Measurements from ENCODE around the gene PAFAH1B1.
"Not testable (repeated sequence)": the region's sequence is repeated elsewhere in the genome, so short reads cannot be mapped to it uniquely, and the experiment has no call there.

PAFAH1B1 gene

DNA sequence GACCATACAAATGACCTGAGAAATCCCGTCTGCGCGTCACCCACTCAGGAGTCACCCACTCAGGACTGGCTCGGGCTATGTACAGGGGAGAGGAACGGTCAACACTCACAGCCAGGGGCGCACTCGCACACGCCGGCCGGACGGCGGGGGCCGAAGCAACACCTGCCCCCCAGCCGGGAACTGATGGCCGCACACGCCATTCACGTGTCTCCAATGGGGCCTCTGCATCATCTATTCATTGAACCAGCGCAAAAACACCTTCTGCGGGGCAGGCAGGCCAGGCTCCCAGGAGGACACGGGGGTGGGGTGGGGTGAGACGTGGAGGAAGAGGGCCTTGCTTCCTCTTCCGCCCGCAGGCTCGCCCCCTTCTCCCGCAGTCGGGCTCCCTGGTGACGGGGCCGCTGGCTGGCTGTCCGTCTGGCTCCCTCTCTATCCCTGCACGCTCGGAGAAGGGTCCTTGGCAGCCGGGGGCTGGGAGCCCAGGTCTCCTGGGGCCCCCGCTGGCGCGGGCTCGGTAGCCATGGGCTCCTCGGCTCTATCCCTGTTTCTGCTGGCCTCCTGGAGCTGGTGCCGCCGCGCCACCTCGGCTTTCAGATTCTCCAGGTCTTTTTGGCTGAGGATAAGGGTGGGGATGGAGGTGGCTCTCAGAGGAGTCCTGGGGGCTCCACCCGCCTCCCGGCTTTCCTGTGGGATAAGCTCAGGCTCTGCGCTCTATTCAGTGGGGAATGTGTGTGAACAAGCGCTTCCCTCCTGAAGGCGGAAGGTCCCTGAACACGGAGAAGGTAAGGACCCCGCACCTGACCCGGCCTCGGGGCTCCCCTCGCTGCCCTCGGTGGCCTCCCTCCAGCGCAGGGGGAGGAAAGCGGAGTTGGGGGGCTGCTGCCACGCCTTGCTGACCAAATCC lies 97.0 kb downstream of the PAFAH1B1 start:
- no peak for ATAC-seq

DNA sequence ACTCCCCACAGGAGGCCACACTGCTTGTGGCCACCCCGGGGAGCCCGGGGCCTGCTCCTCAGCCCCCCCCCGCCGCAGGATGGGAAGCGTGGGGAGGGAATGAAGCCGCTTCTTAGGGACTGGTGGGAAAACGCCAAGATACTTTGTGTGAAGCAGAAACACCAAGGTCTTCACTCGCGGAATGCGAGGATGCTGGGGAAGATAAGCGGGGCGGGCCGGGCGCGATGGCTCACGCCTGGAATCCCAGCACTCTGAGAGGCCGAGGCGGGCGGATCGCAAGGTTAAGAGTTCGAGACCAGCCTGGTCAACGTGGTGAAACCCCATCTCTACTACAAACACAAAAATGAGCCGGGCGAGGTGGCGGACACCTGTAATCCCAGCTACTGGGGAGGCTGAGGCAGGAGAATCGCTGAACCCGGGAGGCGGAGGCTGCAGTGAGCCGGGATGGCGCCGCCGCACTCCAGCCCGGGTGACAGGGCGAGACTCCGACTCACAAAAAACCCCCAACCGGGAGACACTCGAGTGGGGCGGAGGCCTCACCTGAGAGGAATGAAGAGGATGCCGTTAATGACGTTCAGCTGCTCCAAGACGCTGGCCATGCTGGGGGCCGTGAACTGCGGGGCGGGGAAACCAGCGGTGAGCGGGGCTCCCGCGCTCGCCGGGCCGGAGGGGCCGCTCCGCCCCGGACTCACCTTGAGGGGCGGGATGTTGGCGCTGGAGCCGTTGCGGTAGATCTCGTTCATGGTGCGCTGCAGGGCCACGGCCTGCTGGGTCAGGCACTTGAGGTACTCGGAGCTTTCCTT lies 97.8 kb downstream of the PAFAH1B1 start:
- ATAC-seq = no peak

DNA sequence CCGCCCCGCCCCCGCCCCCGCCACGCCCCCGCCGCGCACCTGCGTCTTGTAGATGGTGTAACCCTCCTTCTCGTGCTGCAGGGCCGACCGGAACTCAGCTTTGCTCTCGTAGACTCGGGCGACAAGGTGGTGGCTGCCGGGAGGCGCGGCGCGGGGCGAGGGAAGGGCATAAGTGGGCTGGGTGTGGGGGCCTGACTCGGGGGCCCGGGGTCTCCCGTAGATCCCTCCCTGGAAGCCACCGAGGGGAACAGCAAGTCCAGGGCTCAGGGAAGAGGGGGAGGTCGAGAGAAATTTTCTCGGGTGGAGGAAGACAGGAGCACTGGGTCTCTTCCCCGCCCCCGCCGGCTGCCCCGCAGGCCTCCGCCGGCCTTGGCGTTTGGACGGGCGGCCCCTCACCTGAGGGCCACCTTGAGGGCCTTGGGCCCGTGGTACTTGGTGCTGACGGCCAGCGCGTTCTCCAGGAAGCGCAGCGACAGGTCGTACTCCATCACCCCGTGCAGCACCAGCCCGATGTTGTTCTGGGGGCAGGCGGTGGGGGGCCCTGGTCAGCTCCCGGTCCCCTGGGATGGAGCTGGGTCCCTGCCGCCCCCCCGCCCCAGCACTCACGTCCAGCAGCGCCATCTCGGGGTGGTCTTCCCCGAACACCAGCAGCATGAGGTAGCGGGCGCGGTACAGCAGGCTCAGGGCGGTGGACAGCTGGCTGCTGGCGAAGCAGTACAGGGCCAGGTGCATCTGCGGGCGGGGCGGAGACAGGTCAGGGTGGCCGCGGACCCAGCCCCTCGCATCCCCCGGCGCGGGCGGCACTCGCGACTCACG lies 98.7 kb downstream of the PAFAH1B1 start:
- no peak for ATAC-seq

DNA sequence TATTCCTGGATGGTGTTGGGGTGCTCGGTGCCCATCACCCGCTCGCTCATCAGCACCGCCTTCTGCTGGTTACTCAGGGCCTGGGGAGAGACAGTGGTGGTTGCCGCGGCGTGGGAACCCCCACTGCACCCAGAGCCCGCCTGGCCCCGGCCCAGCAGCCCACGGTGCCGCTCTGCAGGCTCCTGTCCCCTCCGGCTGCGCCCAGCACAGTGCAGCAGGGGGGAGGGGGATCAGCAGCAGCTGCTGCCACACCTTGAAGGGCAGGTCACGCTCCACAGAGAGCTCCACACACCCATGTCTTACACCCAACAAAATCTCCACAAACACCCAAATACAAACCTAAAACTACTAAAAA lies 99.3 kb downstream of the PAFAH1B1 start:
- ATAC-seq = no peak

DNA sequence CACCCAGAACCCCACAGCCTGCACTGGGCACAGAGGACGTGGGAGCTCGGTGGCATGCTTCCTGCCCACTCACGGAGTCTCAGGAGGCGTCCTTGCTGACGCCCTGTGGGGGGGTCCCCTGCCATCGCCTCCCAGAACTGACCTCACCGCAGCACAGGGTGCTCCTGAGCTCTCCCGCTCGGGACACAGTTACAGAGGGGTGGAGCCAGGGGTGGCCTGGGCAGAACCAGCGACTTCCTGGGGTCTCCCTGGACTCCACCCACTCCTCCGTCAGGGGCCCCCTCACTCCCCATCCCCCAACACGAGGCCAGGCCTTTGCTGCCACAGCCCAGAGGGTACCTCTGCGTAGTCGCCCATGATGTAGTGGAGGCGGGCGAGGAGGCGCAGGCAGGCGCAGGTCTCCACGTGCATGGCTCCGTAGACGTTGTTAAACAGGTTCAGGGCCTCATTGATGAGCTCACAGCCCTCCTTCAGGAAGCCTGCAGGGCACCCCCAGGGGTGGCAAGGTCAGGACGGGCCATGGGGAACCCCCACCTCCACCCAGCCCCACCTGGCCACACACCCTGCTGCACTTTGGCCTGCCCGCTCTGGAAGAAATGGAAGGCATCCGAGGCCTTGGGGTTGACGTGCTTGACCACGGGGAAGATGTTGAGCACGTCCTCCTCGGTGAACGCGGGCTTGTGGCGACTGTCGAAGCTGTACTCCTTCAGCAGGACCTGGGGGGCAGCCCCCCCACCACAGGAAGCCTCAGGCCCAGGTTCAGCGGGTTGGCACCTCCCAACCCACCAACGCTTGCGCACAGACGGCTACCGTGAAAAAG lies 100.3 kb downstream of the PAFAH1B1 start:
- no peak for ATAC-seq

DNA sequence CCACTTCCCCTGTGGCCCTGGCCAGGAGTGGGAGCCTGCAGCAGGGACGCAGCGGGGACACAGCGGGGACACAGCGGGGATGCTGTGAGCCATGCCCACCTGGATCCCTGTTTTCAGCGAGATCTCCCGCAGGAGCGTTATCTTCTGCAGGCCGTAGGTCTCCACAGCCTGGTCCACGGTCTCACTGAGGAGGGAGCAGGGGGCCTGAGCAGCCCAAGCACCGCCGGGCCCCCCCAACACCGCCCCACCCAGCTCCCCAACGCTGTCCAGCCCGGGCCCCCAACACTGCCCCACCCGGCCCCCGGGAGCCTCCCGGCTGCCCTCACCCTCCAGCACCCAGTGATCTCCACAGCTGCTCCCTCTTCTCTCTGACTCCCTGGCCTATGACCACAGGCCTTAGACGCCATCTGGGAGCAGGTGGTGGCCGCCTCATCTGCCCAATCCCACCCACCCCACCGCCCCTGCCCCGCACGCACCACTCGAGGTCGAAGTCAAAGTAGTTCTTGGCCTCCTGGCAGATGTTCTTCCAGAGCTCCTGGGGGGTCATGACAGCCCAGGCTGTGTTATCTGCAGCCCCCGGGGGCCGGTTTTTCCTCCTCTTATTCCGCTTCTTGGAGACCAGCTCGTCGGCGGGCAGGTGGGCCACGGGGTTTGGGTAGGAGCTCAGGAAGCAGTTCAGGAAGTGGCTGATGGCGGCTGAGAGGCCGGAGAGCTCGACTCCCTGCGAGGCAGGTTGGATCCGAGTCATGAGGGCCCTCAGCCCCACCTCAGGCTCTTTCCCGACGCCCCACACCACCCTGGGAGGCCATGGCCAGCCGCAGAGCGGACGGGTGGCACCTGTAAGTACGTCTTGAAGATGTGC lies 101.2 kb downstream of the PAFAH1B1 start:
- ATAC-seq = no peak

DNA sequence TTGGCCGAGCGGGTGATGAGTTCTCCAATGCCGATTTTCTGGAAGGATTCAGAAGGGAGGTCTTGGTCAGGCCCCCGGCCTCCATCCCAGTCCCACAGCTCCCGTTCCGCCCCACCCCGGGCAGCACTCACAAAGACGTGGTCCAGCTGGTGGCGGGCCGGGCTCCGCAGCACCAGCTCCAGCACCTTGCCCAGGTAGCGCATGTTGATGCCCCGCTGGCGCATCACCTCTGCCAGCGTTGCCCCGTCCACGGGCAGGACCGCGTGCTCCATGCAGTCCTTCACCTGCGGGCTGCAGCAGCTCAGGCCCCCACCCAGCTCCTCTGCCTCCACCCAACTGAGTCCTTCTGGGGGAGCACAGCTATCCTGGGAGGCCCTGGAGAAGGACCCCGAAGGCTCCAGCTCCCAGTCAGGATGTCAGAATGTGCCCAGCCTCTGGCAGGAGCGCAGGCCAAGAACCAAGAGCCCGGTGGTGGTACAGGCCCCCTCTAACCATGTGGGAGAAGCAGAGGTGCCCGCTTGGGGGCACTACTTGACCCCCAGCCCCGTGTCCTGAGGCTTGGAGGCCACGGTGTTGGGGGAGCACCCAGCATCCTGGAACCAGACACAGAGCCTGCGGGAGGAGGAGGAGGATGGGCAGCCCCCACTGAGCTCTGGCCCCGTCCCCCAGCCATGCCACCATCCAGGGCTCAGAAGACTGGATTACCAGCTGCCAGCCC lies 101.9 kb downstream of the PAFAH1B1 start:
- no peak for ATAC-seq

DNA sequence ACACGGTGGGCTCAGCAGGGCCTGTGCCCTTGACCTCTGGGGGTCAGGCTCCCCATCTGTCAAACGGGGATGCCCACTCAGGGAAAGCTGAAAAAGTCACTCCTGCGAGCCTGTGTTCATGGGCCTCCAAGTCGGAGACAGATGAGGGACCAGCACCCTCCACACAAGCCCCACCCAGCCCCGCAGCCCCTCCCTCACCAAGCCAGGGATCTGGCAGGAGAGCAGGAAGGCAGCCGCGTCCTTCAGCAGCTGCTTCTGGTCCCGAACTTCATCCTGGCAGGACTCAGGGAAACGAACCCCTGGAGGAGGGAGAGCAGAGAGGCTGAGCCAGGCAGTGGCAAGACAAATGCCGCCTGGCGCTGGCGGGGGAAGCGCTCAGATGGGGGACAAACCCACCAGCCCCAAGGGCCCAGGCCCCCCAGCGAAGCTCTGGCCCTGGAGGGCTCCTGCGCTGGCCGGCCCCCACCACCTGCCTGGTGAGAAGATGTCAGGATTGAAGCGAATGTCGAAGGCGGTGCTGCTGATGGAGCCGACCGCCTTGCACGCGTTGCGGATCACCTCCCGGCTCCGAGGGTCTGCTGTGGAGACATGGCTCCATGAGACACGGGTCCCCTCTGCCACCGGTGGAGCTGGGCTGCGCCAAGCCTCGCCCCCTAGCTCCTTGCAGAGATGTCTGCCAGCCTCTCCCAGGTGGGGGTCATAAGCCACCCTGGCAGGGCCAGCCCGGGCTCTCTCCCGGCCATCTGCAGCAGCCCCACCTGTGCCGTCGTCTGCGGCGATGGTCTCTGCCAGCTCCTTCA lies 102.7 kb downstream of the PAFAH1B1 start:
- ATAC-seq = no peak

DNA sequence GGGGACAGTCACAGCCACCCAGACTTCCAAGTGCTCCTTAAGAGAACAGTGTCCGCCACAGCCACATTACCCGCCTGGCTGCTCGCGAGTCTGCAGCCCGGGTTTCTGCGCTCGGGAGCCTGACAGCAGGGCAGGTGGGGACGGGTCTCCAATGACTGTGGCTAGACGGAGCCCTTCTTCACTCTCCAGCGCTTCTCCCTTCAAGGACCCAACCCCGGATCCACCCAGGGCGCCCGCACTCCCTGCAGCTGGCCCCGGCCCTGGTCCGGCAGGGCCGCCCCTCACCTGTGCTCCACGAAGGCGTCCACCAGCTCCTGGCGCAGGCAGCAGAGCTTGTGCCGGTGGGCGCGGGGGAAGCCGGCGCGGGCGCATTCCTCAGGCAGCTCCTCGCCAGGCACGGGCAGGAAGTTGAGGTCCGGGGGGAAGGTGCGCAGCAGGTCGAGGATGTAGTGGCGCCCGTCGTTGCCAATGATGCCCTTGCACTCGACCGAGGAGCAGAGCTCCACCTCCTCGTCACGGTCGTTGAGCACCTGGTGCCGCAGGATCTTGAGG lies 104.2 kb downstream of the PAFAH1B1 start:
- no peak for ATAC-seq

DNA sequence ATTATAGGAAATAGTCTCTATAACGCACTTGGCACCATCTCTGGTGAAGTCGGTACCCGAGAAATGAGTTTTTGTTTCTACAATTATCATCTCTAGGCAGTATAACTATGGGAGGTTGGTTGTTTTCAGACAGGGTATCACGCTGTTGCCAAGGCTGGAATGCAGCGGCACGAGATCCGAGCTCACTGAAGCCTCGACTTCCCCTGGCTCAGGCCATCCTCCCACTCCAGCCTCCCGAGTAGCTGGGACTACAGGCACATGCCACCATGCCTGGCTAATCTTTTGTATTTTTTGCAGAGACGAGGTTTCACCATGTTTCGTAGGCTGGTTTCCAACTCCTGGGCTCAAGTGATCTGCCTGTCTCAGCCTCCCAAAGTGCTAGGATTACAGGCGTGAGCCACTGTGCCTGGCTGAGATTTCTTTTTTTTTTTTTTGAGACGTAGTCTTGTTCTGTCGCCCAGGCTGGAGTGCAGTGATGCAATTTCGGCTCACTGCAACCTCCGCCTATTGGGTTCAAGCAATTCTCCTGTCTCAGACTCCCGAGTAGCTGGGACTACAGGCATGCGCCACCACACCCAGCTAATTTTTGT lies 105.9 kb downstream of the PAFAH1B1 start:
- not testable (repeated sequence) for ATAC-seq

DNA sequence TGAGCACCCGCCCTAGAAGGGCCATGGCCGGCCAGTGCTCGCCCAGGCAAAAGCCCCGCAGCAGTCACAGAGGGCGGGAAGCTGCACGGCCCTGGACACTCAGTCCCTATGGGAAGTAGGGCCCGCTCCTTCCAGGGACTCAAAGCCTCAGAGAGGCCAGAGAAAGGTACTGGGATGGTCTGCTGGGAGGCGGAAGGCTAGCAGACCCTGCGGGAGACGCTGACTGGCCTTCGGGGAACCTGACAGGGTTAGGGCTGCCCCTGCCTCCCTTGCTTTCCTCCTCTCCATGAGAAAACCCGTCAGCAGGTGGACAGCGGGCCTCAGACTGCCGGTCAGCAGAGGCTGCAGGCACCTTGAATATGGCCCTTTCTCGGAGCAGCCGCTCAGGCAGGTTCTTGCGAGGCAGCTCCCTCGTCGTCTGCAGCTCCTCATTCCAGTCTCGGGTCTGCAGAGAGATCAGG lies 106.6 kb downstream of the PAFAH1B1 start:
- ATAC-seq = no peak

DNA sequence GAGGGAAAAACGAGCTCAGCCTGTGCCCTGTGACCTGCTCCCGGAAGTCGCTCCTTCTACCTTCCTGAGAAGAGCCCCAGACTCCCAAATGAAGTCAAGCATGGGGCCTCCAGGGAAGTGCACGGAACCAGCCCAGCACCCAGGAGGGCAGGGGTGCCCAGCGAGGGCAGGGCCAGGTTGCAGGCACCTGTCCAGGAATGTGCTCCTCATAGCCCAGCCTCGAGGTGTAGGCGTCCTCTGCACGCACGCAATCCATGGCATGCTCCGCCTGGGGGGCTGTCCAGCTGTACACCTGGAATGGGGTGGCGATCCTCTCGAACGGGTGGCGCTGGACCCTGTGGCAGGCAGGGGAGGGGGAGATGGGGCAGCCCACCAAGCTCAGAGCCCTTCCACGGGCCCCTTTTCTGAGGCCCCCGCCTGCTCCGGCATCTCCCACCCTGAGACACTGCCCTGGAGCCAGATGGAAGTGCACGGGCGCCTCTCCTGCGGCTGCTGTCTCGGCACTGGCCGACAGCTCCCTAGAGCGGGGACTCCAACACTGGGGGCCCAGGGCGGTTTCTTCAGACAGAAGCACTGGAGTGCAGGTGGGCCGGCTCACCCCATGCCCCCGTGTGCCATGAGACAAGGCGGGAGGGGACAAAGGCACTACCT lies 107.2 kb downstream of the PAFAH1B1 start:
- no peak for ATAC-seq

DNA sequence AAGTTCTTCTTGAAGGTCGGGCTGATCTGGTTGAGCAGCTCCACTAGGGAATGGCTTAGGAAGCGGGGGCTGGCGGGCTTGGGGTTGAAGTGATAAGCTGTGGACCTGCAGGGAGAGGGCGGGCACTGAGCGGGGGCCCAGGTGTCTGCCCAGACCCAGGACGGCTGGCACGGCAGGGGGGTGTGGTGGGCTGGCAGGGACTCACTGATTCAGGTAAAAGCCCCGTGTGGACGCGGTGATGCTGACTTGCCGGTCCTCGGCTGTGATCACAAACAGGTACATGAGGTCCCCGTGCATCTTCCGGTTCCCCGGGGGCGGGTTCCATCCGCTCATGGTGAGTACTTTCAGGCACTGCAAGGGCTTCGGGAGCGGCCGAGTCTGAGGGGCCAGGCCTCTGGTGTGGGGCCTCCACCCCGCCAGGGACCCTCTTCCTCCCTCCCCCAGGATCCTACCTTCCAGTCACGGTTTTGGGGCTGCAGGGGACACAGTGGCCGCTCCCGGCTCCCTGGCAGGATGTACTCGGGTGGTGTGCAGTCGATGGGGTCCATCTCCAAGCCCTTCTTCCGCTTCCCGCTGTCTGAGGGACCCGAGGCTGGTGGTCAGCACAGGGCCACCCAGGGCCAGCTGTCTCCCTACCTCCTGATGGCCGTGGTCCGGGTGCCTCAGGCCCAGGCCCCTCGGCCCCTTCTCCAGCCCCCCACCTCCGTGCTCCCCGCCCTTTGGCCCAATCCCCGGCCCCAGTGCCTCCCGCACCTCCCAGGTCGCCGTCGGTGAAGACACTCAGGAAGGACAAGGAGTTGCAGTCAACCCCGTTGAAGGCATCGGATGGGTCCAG lies 107.9 kb downstream of the PAFAH1B1 start:
- ATAC-seq = no peak

DNA sequence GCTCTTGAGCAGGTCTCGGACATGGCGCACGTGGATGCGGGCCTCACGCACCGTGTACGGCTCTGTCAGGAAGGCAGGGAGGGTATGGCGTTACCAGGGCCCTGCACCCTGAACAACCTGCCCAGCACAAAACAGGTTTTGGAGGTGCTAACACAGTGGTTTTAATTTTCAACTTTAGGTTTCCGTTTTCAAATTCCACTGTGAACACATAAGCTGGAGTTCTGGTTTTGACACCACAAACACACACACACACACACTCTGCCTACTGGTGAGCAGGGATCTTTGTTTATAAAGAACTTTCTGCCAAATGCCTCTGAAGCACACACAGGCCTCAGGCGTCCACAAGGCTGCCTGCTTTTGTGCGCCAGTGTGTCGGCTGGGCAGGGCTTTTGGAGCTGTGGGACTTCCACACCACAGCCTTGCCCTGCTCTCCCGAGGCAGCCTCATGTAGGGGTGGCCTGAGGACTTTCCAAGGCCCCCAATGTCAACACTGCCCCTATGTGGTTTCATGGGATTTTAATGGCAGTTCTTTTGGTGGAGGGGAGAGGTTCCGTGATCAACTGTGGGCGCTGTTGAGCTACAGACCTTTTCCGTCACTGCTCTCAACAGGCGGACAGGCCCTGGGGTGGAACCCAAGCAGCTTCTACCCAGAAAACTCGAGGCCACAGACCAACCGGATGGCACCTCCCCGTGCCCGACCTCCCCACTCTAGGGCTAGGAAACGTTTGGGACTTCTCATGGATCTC lies 108.7 kb downstream of the PAFAH1B1 start:
- ATAC-seq = no peak

DNA sequence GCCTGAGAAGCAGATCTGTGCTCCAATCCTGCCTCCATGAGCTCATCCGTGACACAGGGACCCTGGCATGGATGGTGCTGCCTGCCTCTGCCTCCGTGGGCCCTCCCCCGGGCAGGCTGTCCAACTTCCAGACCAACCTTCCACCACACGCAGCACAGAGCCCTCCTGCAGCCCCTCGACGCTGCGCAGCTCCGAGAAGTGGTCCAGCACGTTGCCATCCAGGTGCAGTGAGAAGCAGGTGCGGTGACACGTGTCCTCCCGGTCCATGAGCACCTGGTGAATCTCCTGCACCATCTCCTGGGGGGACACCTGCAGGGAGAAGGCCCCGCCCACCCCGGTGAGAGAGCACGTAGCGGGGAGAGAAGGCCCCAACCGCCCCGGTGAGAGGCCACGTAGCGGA lies 109.7 kb downstream of the PAFAH1B1 start:
- no peak for ATAC-seq

DNA sequence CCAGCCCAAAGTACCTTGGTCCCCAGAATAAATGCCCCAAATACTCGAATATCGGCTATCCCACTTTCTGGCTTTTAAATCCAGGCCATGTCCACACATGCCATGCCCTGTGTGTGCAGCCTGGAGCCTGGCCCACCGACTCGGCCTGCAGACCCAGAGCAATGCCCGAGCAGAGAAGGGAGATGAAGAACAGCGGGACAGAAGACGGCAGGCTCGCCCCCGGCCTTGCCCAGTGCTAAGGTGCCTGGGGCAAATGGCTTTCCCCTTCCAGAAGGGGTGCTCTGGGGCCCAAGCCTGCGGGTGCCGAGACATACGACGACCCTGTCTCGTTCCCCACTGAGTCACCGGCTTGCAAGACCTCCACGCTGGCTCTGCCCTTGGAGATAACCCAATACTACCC lies 110.2 kb downstream of the PAFAH1B1 start:
- no peak for ATAC-seq
